ENCODE data around the gene TNFAIP8L1.

GRCh38 chr19:4609878-4610511 lies 29.3 kb upstream of the TNFAIP8L1 start:
- TF ChIP-seq POLR2AphosphoS5 (IDR thresholded peaks at IDR 0.05; ENCODE audit: low read depth, low read length) (no peak), POLR2A (IDR thresholded peaks at IDR 0.05; ENCODE audit: low read depth, low read length) (no peak), POU2F2 (IDR thresholded peaks at IDR 0.05; ENCODE audit: low read depth, low read length) (no peak), TAF1 (IDR thresholded peaks at IDR 0.05; ENCODE audit: low read depth, low read length) (no peak), SPI1 (IDR thresholded peaks at IDR 0.05; ENCODE audit: low read depth, low read length) (peak; percentile 49)
